ENCODE data around the gene LYST.
"Not testable (repeated sequence)": the region's sequence is repeated elsewhere in the genome, so short reads cannot be mapped to it uniquely, and the experiment has no call there.

The LYST gene

DNA sequence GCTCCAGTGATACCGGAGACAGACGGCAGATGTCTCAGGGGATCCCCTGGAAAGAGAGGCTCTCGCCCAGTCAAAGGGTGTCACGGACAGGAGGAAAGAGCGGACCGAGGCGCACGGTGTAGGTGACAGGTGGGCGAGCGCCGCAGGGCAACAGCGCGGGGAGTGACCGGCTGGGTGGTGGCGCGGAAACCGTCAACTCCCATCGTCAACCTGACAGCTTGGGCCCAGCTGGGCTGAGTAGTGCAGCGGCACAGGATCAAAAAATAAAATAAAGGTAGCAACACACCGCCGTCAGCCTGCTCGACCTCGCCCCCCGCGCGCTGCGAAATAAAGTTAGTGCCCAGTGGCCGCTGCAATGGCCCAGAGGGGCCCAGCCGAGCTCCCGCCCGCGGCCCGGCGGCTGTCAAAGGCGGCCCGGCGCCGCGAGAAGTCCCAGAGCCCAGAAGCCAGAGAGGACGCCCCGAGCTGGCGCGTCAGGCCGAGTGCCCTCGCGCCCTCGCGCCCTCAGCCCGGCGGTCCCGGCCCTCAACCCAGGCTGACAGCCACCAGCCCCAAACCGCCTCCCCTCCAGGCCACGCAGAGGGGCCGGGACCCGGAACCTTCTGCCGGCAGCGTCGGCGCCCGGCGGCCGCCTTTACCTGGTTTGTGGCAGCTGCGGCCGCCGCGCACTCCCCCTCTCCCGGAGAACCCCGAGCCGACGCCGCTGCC lies at the start of gene LYST:
Gene LYST, minus strand, starts transcription at position 702 of the 708 bp plus-strand sequence. CDS start 36,489 bp downstream, outside the sequence.
- no peak for DNase-seq (ENCODE audit: low read depth, low spot score)

DNA sequence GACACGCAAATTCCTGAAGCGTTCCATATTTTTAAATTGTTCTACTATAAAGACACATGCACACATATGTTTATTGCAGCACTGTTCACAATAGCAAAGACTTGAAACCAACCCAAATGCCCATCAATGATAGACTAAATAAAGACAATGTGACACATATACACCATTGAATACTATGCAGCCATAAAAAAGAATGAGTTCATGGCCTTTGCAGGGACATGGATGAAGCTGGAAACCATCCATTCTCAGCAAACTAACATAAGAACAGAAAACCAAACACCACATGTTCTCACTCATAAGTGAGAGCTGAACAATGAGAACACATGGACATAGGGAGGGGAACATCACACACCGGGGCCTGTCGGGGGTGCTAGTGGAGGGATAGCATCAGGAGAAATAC lies 48.8 kb upstream of the LYST start:
- not testable (repeated sequence) for DNase-seq (ENCODE audit: low read depth, low spot score)

DNA sequence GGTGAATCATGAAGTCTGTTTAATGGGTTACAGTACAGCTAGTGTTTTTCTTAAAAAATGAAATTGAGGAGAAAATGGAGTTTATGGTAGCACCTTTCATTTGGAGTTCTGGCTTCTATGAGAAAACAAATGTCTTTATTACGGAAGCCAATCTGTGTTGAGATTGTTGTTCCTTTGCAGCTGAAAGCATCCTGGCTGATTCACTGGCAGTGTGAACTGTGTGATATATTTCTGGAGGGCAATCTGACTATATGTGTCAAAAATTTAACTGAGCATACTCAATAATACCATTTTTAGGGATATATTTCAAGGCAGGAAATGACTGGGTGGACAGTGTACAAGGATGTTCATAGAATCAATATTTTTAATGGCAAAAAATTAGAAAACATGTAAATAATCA lies 46.6 kb upstream of the LYST start:
- no peak for DNase-seq (ENCODE audit: low read depth, low spot score)

DNA sequence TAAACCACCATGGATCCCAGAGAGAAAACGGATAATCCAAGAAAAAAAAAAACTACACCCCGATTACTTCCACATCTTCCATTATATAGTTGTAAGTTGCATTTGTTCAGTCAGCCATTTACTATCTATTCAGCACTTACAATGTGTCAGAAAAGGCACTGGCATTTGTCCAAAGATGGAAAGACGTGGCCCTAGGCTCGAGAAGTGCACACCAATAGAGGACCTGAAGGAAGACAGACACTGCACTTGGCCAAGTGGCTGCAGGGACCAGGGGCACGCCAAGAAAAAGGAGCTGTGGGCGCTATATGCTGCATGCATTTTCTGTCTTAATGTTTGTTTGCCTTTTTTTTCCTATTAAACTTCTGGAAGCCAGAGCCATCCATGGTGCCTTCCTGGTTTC lies 45.2 kb upstream of the LYST start:
- no peak for DNase-seq (ENCODE audit: low read depth, low spot score)

- no peak for DNase-seq (ENCODE audit: low read depth, low spot score)
Measured at GRCh38 chr1:235911300-235911662, 44.6 kb upstream of the LYST start.

DNA sequence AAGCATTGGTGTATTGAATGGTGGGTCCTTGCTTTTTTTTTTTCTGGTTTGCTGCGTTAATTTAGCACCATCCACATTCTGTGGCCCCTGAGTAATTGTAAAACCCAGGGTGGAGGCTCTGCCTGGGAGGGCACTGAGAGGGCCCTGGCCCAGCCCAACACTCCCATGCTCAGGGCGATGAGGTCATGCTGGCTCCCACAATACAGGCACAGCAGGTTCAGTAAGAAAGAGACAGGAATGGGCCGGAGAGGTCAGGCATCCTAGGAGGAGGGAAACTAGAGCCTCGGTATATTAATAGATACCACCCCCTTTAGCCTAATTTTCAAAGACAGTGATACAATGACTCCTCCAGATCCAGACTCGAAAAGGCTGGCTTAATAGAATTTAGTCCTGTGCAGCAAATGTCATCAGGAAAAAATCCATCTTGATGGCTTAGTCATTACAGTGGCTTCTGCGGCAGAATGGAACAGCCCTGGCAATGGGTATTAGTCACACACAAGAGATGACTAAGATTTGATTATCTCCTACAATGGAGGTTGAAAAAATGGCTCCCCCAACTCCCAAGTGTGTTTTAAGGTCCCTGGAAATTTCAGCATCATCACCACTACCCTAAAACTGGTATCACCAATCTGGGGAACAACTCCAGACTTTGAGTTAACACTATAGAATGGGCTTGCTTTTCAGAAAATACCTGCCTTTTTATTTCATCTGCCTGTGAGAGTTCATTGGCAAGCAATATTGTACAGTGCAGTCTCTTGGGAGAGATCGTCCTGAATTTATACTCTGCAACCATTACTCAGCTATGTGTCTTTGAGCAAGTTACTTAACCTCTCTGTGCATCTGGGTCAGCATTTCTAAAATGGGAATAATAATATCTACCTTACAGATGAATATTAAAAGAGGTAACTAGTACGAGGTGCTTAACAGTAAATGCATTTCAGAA lies 43.9 kb upstream of the LYST start:
- no peak for DNase-seq (ENCODE audit: low read depth, low spot score)

GRCh38 chr1:235908742-235909520 lies 42.2 kb upstream of the LYST start:
- DNase-seq (ENCODE audit: low read depth, low spot score), result no peak

DNA sequence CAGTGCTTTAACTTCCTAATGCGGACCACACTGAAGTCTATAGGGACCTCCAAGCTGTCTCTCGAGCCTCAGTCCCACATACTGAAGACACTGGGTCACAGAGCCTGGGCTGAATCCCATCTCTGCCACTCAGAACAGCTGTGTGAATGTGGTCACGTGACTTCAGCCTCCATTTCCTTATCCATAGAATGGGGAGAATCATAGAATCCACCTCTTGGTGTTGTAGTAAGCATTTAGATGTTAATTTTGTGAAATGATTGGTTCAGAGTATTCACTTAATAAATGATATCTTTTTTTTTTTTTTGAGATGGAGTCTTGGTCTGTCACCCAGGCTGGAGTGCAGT lies 41.2 kb upstream of the LYST start:
- no peak for DNase-seq (ENCODE audit: low read depth, low spot score)

DNA sequence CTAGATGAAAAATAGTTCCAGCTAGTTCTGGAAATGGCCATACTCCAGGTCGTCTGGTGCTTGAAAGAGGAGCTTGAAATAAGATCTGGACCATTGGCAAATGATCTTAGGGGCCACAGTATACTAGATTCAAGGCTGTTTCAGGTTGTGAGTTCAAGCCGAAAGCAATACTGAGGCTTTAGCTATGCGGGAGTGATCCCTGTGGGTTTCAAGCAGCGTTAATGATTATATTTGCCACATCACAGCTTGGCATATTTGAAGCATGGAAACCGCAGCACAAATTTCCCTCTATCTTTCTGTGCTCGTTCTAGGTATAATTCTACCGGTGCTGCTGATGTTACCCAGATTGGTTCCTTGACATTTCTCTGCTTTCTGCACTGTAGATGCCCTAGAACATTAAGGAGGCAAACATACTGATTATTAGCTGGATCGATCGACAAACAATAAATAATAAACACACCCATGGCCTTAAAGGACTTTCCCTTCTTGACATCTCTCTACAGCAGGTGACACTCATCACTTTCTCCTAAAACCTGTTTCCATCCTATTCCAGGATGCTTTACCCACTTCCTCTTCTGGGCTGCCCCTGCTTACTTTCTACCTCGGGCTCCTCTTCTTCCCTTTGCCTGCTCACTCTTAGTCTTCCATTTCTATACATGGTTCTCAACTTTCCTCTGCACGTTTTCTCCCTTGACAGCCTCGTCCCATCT lies 40.6 kb upstream of the LYST start:
- DNase-seq (ENCODE audit: low read depth, low spot score), result no peak

DNA sequence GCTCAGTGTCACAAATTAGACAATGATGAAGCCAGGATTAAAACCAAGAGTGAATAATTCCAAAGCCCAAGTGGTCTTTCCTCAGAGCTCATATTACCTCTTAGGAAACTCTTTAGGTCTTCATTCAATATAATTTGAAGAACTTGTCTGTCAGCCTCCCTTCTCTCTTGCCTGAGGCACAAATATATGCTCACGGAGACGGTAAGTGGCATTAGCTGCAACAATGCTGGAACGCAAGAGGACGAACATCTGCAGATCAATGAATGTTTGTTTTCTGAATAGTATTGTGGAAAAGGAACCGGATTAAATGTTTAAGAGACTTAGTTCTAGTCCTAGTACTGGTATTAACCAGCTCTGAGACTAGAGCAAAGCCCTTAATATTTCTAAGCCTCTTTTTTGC lies 39.7 kb upstream of the LYST start:
- DNase-seq (ENCODE audit: low read depth, low spot score), result no peak

DNA sequence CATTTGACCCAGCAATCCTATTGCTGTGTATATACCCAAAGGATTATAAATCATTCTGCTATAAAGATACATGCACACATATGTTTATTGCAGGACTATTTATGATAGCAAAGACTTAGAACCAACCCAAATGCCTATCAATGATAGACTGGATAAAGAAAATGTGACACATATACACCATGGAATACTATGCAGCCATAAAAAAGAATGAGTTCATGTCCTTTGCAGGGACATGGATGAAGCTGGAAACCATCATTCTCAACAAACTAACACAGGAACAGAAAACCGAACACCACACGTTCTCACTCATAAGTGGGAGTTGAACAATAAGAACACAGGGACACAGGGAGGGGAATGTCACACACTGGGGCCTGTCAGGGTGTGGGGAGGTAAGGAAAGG lies 37.1 kb upstream of the LYST start:
- DNase-seq (ENCODE audit: low read depth, low spot score), result not testable (repeated sequence)

- no peak for DNase-seq (ENCODE audit: low read depth, low spot score)
Measured at GRCh38 chr1:235902677-235903542, 36.2 kb upstream of the LYST start.

- DNase-seq (ENCODE audit: low read depth, low spot score), result no peak
Measured at GRCh38 chr1:235901461-235901860, 34.8 kb upstream of the LYST start.

GRCh38 chr1:235898126-235898525 lies 31.4 kb upstream of the LYST start:
- no peak for DNase-seq (ENCODE audit: low read depth, low spot score)

DNA sequence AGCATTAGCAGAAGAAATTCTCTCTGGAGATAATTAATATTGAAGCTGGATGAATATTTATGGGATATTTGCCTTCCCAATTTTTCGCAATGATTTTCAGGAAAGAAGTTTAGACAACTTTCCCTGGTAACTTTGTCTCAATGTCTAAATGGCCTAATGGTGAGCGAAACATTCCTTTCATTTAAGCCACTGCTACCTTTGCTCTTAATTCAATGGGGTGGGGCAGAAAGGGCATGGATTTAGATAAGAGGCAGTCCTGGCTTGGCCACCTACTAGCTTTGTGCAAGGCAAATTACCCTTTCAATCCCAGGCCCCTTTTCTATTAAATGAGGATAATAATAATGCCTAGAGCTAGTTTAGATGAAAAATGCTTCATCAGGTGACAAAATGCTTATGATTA lies 27.1 kb upstream of the LYST start:
- DNase-seq (ENCODE audit: low read depth, low spot score), result no peak

- no peak for DNase-seq (ENCODE audit: low read depth, low spot score)
Measured at GRCh38 chr1:235892734-235893413, 26.2 kb upstream of the LYST start.

- DNase-seq (ENCODE audit: low read depth, low spot score), result no peak
Measured at GRCh38 chr1:235892202-235892601, 25.5 kb upstream of the LYST start.

- DNase-seq (ENCODE audit: low read depth, low spot score), result no peak
Measured at GRCh38 chr1:235888119-235888643, 21.5 kb upstream of the LYST start.

- no peak for DNase-seq (ENCODE audit: low read depth, low spot score)
Measured at GRCh38 chr1:235887676-235888075, 21.0 kb upstream of the LYST start.
